ENCODE measurements around the gene LRRD1.

DNA sequence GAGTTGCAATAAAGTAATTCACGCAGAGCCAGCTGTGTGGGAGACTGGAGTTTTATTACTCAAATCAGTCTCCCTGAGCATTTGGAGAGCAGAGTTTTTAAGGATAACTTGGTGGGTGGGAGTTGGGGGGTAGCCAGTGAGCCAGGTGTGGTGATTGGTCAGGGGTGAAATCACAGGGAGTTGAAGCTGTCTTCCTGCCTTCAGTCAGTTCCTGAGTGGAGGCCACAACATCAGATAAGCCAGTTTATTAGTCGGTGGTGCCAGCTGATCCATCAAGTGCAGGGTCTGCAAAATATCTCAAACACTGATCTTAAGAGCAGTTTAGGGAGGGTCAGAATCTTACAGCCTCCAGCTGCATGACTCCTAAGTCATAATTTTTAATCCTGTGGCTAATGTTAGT, 41.4 kb downstream of the LRRD1 start:
- TF ChIP-seq, protein P1, sequence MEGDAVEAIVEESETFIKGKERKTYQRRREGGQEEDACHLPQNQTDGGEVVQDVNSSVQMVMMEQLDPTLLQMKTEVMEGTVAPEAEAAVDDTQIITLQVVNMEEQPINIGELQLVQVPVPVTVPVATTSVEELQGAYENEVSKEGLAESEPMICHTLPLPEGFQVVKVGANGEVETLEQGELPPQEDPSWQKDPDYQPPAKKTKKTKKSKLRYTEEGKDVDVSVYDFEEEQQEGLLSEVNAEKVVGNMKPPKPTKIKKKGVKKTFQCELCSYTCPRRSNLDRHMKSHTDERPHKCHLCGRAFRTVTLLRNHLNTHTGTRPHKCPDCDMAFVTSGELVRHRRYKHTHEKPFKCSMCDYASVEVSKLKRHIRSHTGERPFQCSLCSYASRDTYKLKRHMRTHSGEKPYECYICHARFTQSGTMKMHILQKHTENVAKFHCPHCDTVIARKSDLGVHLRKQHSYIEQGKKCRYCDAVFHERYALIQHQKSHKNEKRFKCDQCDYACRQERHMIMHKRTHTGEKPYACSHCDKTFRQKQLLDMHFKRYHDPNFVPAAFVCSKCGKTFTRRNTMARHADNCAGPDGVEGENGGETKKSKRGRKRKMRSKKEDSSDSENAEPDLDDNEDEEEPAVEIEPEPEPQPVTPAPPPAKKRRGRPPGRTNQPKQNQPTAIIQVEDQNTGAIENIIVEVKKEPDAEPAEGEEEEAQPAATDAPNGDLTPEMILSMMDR (IDR thresholded peaks at IDR 0.05; ENCODE audit: low read depth, low read length, poor library complexity, severe bottlenecking), result no peak
- TF ChIP-seq EZH2phosphoT487 (IDR thresholded peaks at IDR 0.05; ENCODE audit: borderline replicate concordance, low read length), result no peak

Data from DOHH2 (cell line).